ENCODE results near the gene CCL3. TPM values are rescaled to one million over a fixed set of nuclear protein-coding genes. Genes with fewer than 3 reads are reported as not detected.

CCL3 gene
- total RNA-seq, 1 donor from 2014 or later = not detected

- intact Hi-C loops (cut with DNase I) = no loop called here
- no peak overlapping the region for H3K4me3 ChIP-seq
- no peak overlapping the region for H3K27ac ChIP-seq
- H3K4me1 ChIP-seq = no peaks in the 10 kb centered on the region
- no peaks in the 10 kb centered on the region for H3K36me3 ChIP-seq
- DNase-seq (ENCODE audit: low spot score in 2 of 2) = no peak
- H3K27me3 ChIP-seq = no peaks in the 10 kb centered on the region
- TF ChIP-seq CTCF (IDR thresholded peaks at IDR 0.05) = no peak
- H3K9me3 ChIP-seq = no peaks in the 10 kb centered on the region
These were observed 23.5 kb downstream of the CCL3 start for GRCh38 chr17:36066365-36066985.

GRCh38 chr17:36063786-36064541, 26.0 kb downstream of the CCL3 start, which contains the start of gene CCL18:
Gene CCL18, plus strand, starts transcription at chr17:36064272. Its CDS starts 71 bp downstream, at chr17:36064343.
- no peak for DNase-seq (ENCODE audit: low spot score in 2 of 2)
- Histone ChIP-seq H3K4me3 (no peak within 1 kb of the TSS), H3K4me1 (no peaks in the 10 kb centered on the region), H3K36me3 (no peaks in the 10 kb centered on the region), H3K27me3 (no peaks in the 10 kb centered on the region), H3K9me3 (no peaks in the 10 kb centered on the region), H3K27ac (no peak within 1 kb of the TSS)
- no peak for TF ChIP-seq CTCF (IDR thresholded peaks at IDR 0.05)
- intact Hi-C loops (cut with DNase I) = no loop called here

- Histone ChIP-seq H3K36me3 (no peaks in the 10 kb centered on the region), H3K27ac (no peak overlapping the region), H3K4me1 (no peaks in the 10 kb centered on the region), H3K4me3 (no peak overlapping the region), H3K27me3 (no peaks in the 10 kb centered on the region), H3K9me3 (no peaks in the 10 kb centered on the region)
- DNase-seq (ENCODE audit: low spot score in 2 of 2) = no peak
- no peak for TF ChIP-seq CTCF (IDR thresholded peaks at IDR 0.05)
- intact Hi-C loops (cut with DNase I) = no loop called here
These were observed 29.1 kb downstream of the CCL3 start for GRCh38 chr17:36060816-36061215.

GRCh38 chr17:36059406-36059805, 30.5 kb downstream of the CCL3 start:
- Histone ChIP-seq H3K36me3 (no peaks in the 10 kb centered on the region), H3K9me3 (no peaks in the 10 kb centered on the region), H3K4me1 (no peaks in the 10 kb centered on the region), H3K27ac (no peak overlapping the region), H3K27me3 (no peaks in the 10 kb centered on the region), H3K4me3 (no peak overlapping the region)
- DNase-seq (ENCODE audit: low spot score in 2 of 2) = no peak
- TF ChIP-seq CTCF (IDR thresholded peaks at IDR 0.05) = no peak
- intact Hi-C loops (cut with DNase I) = no loop called here

GRCh38 chr17:36057911-36058310, 32.0 kb downstream of the CCL3 start:
- H3K27me3 ChIP-seq = no peaks in the 10 kb centered on the region
- no peaks in the 10 kb centered on the region for H3K36me3 ChIP-seq
- no peak for TF ChIP-seq CTCF (IDR thresholded peaks at IDR 0.05)
- intact Hi-C loops (cut with DNase I) = no loop called here
- no peaks in the 10 kb centered on the region for H3K9me3 ChIP-seq
- H3K4me1 ChIP-seq = no peaks in the 10 kb centered on the region
- no peak for DNase-seq (ENCODE audit: low spot score in 2 of 2)
- H3K4me3 ChIP-seq = no peak overlapping the region
- no peak overlapping the region for H3K27ac ChIP-seq

All from ascending aorta (tissue), 2 donors.